ENCODE measurements around the gene STEAP1B.

DNA sequence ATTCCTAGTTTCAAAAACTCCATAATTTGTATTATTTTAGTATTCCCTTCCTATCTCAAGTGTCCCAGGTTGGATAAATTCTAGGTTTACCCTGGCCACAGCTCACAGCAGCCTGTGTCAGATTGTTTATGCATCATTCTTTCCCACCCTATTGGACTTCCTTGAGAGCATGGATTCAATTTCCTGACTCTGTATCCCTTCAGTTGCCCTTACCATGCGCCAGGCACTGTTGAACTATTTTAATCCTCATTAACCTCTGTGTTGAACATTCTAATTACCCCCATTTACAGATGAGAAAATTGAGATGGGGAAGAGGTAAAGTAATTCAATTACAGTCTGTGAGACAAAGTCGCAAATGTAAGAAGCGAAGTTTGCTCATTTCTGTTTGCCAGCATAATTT lies 58.8 kb downstream of the STEAP1B start:
- TF ChIP-seq, protein P1, sequence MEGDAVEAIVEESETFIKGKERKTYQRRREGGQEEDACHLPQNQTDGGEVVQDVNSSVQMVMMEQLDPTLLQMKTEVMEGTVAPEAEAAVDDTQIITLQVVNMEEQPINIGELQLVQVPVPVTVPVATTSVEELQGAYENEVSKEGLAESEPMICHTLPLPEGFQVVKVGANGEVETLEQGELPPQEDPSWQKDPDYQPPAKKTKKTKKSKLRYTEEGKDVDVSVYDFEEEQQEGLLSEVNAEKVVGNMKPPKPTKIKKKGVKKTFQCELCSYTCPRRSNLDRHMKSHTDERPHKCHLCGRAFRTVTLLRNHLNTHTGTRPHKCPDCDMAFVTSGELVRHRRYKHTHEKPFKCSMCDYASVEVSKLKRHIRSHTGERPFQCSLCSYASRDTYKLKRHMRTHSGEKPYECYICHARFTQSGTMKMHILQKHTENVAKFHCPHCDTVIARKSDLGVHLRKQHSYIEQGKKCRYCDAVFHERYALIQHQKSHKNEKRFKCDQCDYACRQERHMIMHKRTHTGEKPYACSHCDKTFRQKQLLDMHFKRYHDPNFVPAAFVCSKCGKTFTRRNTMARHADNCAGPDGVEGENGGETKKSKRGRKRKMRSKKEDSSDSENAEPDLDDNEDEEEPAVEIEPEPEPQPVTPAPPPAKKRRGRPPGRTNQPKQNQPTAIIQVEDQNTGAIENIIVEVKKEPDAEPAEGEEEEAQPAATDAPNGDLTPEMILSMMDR (IDR thresholded peaks at IDR 0.05; ENCODE audit: insufficient read depth, low read depth, low read length) = no peak
- no peak for TF ChIP-seq EZH2 (IDR thresholded peaks at IDR 0.05; ENCODE audit: insufficient read depth, low read length)

Measured in astrocyte (in vitro differentiated cells and primary cell).